ENCODE results near the gene CFAP46.
"Not testable (repeated sequence)": the region's sequence is repeated elsewhere in the genome, so short reads cannot be mapped to it uniquely, and the experiment has no call there.

- TF ChIP-seq CTCF, POLR2A (IDR thresholded peaks at IDR 0.05): not testable (repeated sequence)
Measured at GRCh38 chr10:132797986-132798385, 144.4 kb downstream of the CFAP46 start.

Measured in adrenal gland (tissue), 5 donors.